Measurements from ENCODE around the gene CD247. TPM values are rescaled to one million over a fixed set of nuclear protein-coding genes. Genes with fewer than 3 reads are reported as not detected.

Gene CD247
- total and polyA plus RNA-seq, 2 of the 13 experiments (the other 11 are each of a cell fraction or from before 2014, with no cell fraction given): 0.20 TPM; not detected in 1

GRCh38 chr1:167434306-167434705, 84.0 kb downstream of the CD247 start (continued):
- TF ChIP-seq CEBPZ (IDR thresholded peaks at IDR 0.05; ENCODE audit: low read length) (no peak), ZBTB43 (CRISPR knock-in tag; conservative IDR thresholded peaks at IDR 0.05) (no peak), ZNF619 (CRISPR knock-in tag; IDR thresholded peaks at IDR 0.05) (no peak), LBX2 (CRISPR knock-in tag; IDR thresholded peaks at IDR 0.05; ENCODE audit: borderline replicate concordance) (no peak), HOXA9 (CRISPR knock-in tag; IDR thresholded peaks at IDR 0.05; ENCODE audit: borderline replicate concordance) (no peak), ZNF558 (CRISPR knock-in tag; IDR thresholded peaks at IDR 0.05; ENCODE audit: borderline replicate concordance) (no peak)

- Histone ChIP-seq H3K27ac (ENCODE audit: extremely low read length, insufficient read depth, low read length) (no peak overlapping the region), H3K79me2 (ENCODE audit: insufficient read depth, low read length) (no peaks in the 10 kb centered on the region), H2AFZ (ENCODE audit: low read length) (no peak overlapping the region), H3K9me3 (ENCODE audit: low read length) (no peaks in the 10 kb centered on the region), H3K4me2 (ENCODE audit: low read depth, low read length) (no peak overlapping the region), H3K36me3 (replicated peaks in 1 of 2; ENCODE audit: control insufficient read depth in 1 of 2, insufficient read depth in 2 of 2, low read length in 2 of 2) (no peaks in the 10 kb centered on the region), H4K20me1 (ENCODE audit: insufficient read depth, low read length) (no peaks in the 10 kb centered on the region), H3K4me3 (replicated peaks in 1 of 3; ENCODE audit: insufficient read depth in 1 of 3, low read depth in 2 of 3, low read length in 3 of 3) (no peak overlapping the region), H3K4me1 (ENCODE audit: insufficient read depth, low read length) (peaks cover 24% of the 10 kb centered on the region), H3K9ac (ENCODE audit: insufficient read depth, low read depth, low read length) (no peak overlapping the region), H3K27me3 (ENCODE audit: control insufficient read depth in 1 of 2, insufficient read depth in 2 of 2, low read length in 2 of 2) (peaks cover 1 to 26% of the 10 kb centered on the region in 2 experiments; a peak in 3 of 5 replicates)
- 86% methylated on average over 6 of the region's 6 CpGs for WGBS (ENCODE audit: low lambda C conversion rate)
- intact Hi-C loops (cut with micrococcal nuclease; ENCODE audit: unreplicated experiment): no loop called here
- in situ Hi-C loops (cut with HindIII; ENCODE audit: extremely low pct_ligation_motif_present, low pct_unique_long_range_greater_than_20kb): no loop called here
- POLR2A ChIA-PET: no interaction called here
- CTCF ChIA-PET (ENCODE audit: low intra/inter-chr PET ratio, low total read pairs): no interaction called here
- no peak for ATAC-seq
- no TSS peak for BruUV-seq (replicated peaks)
- FAIRE-seq: no peak
- no peak for DNase-seq (ENCODE audit: low spot score)
- TF ChIP-seq CREBL2 (CRISPR knock-in tag; IDR thresholded peaks at IDR 0.05; ENCODE audit: borderline replicate concordance): no peak
- TF ChIP-seq SETDB1 (CRISPR knock-in tag; IDR thresholded peaks at IDR 0.05; ENCODE audit: borderline replicate concordance): no peak
- TF ChIP-seq ZBTB44 (CRISPR knock-in tag; IDR thresholded peaks at IDR 0.05): no peak
- TF ChIP-seq PITX1 (CRISPR knock-in tag; IDR thresholded peaks at IDR 0.05): no peak
- no peak for TF ChIP-seq NFRKB (IDR thresholded peaks at IDR 0.05)
- no peak for TF ChIP-seq TIGD3 (CRISPR knock-in tag; IDR thresholded peaks at IDR 0.05; ENCODE audit: borderline replicate concordance)
- TF ChIP-seq ATM (IDR thresholded peaks at IDR 0.05; ENCODE audit: borderline replicate concordance): no peak
- TF ChIP-seq ZNF558 (CRISPR knock-in tag; IDR thresholded peaks at IDR 0.05; ENCODE audit: borderline replicate concordance): no peak
- no peak for TF ChIP-seq TFAP4 (IDR thresholded peaks at IDR 0.05; ENCODE audit: borderline replicate concordance, low read depth)
Measured at GRCh38 chr1:167433884-167434283, 84.4 kb downstream of the CD247 start.
